ENCODE data around the gene NRP2.

NRP2 gene

GRCh38 chr2:205792908-205793307, 110.6 kb downstream of the NRP2 start:
- TF ChIP-seq GATA2 (IDR thresholded peaks at IDR 0.05; ENCODE audit: low read depth, low read length) (no peak), GATA3 (IDR thresholded peaks at IDR 0.05; ENCODE audit: low read depth, low read length) (no peak)

DNA sequence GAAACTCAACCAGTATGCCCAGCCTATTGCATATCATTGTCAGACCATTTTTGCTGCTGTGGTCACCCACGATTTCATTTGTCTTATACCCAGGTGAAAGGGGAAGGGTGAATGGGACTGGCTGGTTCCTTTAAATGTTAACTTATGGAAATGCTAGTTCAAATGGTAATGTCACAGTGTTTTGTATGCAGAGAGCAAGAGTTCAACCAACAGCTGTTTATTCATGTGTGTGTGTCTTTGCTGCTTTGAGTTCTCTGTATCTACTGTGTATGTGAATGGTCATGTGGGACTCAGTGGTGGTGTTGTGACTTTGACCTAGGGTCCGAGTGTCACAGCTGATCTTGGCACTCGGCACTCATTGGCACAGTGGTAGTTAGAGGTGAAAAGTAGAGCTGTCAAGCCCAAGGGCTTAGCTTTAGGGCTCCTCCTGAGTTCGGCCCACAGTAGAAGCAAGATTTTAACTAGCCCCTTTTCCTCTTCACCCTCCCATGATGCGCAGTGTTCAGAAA, 114.6 kb downstream of the NRP2 start:
- TF ChIP-seq GATA3 (IDR thresholded peaks at IDR 0.05; ENCODE audit: low read depth, low read length) (no peak), GATA2 (IDR thresholded peaks at IDR 0.05; ENCODE audit: low read depth, low read length) (no peak)

DNA sequence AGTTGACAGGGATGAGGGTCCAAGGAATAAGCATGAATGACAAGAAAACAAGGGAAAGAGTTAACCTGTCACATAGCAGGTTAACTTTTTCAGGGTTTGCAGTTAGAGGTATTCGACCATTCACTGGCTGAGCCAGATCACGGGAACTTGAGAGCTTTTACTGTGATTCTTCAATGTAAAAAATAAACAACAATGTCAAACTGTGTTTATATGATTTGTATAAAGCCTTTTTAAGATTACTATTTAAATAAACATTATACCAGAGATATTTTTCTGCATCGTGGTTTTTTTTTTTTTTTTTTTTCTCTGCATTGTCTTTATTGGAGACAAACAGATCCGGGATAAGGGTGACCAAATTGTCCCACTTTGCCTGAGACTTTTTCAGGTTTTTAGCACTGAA, 115.6 kb downstream of the NRP2 start:
- TF ChIP-seq GATA2 (IDR thresholded peaks at IDR 0.05; ENCODE audit: low read depth, low read length), result no peak
- TF ChIP-seq GATA3 (IDR thresholded peaks at IDR 0.05; ENCODE audit: low read depth, low read length), result no peak

DNA sequence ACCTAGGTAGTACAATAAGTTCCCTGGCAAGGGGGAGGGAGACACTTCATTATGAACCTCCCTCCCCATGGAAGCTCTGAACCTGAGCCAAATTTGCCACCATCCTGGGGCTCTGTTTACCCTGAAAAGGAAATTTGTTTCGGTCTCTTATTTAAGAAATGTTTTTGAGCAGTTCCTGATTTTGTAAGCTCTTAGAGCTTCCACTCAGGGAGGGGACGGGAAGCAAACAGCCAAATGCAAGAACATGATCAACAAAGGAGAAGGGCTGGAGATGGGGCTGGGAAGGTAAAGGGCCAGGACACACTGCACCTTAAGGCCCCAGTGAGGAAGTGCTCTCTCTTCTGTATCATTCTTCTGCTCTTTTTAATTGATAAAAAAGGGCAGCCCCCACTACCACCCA, 117.9 kb downstream of the NRP2 start:
- TF ChIP-seq GATA3 (IDR thresholded peaks at IDR 0.05; ENCODE audit: low read depth, low read length) (no peak), GATA2 (IDR thresholded peaks at IDR 0.05; ENCODE audit: low read depth, low read length) (no peak)

GRCh38 chr2:205800773-205801172, 118.5 kb downstream of the NRP2 start:
- TF ChIP-seq GATA2 (IDR thresholded peaks at IDR 0.05; ENCODE audit: low read depth, low read length) (no peak), GATA3 (IDR thresholded peaks at IDR 0.05; ENCODE audit: low read depth, low read length) (no peak)

DNA sequence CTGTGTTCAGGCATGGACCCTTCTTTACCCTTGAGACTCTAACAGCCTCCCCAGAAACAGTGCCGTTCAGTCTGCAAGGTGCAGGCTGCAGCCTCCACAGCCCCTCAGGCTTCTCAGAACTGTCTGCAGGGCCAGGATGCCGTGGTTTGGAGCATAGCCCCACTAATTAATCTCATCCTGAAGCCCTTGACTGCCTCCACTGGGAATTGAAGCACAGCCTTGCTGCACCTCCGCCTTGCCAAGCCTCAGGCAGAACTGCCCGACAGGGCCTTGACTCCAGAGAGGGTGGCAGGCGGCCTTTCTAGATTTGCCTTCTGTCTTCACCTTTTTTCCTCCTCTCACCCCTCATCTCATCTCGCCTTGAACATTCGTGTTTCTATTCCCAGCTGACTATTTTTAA, 119.8 kb downstream of the NRP2 start:
- TF ChIP-seq GATA2 (IDR thresholded peaks at IDR 0.05; ENCODE audit: low read depth, low read length) (no peak), GATA3 (IDR thresholded peaks at IDR 0.05; ENCODE audit: low read depth, low read length) (no peak)

DNA sequence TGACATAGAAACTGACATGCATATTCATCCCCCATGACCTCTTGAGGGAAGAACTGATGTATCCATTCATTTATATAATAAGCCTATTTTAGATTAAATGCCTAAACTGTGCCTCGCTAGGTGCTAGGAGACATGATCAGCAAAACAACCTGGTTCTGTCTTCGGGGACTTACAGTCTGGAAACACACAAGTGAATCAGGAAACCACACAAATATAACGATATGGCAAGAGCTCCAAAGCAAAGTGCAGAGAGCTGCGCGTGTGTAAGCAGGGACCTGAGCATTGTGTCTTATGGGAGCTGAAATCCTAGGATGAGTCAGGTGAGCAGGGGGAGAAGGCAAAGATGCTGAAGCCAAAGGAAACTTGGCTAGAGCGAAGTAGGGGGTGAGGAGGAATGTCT, 120.6 kb downstream of the NRP2 start:
- TF ChIP-seq GATA3 (IDR thresholded peaks at IDR 0.05; ENCODE audit: low read depth, low read length) (no peak), GATA2 (IDR thresholded peaks at IDR 0.05; ENCODE audit: low read depth, low read length) (no peak)

GRCh38 chr2:205803500-205803899, 121.2 kb downstream of the NRP2 start:
- TF ChIP-seq GATA3 (IDR thresholded peaks at IDR 0.05; ENCODE audit: low read depth, low read length), result no peak
- no peak for TF ChIP-seq GATA2 (IDR thresholded peaks at IDR 0.05; ENCODE audit: low read depth, low read length)

GRCh38 chr2:205805136-205805535, 122.8 kb downstream of the NRP2 start:
- TF ChIP-seq GATA2 (IDR thresholded peaks at IDR 0.05; ENCODE audit: low read depth, low read length) (no peak), GATA3 (IDR thresholded peaks at IDR 0.05; ENCODE audit: low read depth, low read length) (no peak)

GRCh38 chr2:205806143-205806905, 124.0 kb downstream of the NRP2 start:
- TF ChIP-seq GATA3 (IDR thresholded peaks at IDR 0.05; ENCODE audit: low read depth, low read length), result no peak
- no peak for TF ChIP-seq GATA2 (IDR thresholded peaks at IDR 0.05; ENCODE audit: low read depth, low read length)

GRCh38 chr2:205807229-205807628, 124.9 kb downstream of the NRP2 start:
- no peak for TF ChIP-seq GATA3 (IDR thresholded peaks at IDR 0.05; ENCODE audit: low read depth, low read length)
- no peak for TF ChIP-seq GATA2 (IDR thresholded peaks at IDR 0.05; ENCODE audit: low read depth, low read length)

DNA sequence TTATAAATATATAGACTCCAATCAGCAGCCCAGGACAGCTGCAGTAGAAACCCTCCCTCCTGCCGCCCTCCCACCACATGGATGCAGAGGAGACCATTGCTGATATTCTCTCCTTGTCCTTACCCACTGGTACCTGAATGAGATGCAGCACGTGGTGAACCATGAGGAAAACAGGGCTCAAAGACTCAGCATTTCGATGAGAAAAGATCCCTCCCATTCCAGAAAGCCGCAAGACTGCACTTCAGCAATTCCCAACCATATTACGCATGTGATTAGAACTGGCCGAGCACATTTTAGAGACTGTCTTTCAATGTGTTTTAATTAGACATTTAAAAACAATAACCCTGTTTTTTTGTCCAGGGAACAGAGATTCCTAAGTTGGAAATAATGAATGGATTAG, 125.5 kb downstream of the NRP2 start:
- TF ChIP-seq GATA2 (IDR thresholded peaks at IDR 0.05; ENCODE audit: low read depth, low read length) (no peak), GATA3 (IDR thresholded peaks at IDR 0.05; ENCODE audit: low read depth, low read length) (no peak)

DNA sequence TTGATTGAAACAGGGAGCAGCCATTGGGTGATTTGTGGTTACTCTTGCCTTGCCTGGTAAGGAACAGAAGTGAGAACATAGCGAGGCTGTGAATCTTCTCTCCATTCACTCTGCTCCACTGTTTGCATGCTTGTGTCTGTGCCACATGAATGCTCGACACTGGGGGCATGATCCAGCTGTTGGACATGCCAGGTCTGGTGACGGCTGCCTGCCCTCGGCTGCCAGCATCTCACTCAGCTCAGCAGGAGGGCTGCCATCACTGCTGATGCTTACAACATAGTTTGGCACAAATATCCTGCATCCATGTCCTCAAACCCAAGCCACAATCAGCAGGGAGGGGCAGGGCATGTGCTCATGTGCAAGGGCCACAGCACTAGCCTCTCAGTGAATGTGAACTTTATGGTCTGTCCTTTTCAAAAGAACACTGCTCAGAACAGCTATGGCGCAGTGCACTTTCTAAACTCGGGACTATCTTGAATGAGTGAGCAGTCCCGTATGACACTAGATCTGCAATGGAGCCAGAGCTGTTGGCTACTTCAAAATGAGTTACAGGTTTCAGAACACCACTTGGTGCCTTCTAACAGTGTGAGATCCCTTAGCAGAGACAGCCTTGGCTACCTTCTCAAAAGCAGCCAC, 126.3 kb downstream of the NRP2 start:
- no peak for TF ChIP-seq GATA2 (IDR thresholded peaks at IDR 0.05; ENCODE audit: low read depth, low read length)
- no peak for TF ChIP-seq GATA3 (IDR thresholded peaks at IDR 0.05; ENCODE audit: low read depth, low read length)

GRCh38 chr2:205811387-205811786, 129.1 kb downstream of the NRP2 start:
- TF ChIP-seq GATA3 (IDR thresholded peaks at IDR 0.05; ENCODE audit: low read depth, low read length) (no peak), GATA2 (IDR thresholded peaks at IDR 0.05; ENCODE audit: low read depth, low read length) (no peak)

GRCh38 chr2:205814039-205814364, 131.7 kb downstream of the NRP2 start:
- TF ChIP-seq GATA3 (IDR thresholded peaks at IDR 0.05; ENCODE audit: low read depth, low read length) (no peak), GATA2 (IDR thresholded peaks at IDR 0.05; ENCODE audit: low read depth, low read length) (no peak)
